Psoas muscle (tissue), 8 donors: ENCODE measurements around the gene SUGP2. TPM values are rescaled to one million over a fixed set of nuclear protein-coding genes. Genes with fewer than 3 reads are reported as not detected.
A peak's percentile ranks its signal among the peaks of the same experiment; 100 is the strongest.

Experiments used
- ATAC-seq, 4 donors: fragments of 200-7000 bp; cut with Tn5 transposase; one replicate each; pipeline ENCODE4 v1.9.1; 2020; ENCODE audit warnings: moderate library complexity in 3 of 4, mild to moderate bottlenecking in 2 of 4
- DNase-seq, 2 donors: peaks; one replicate each; pipeline ENCODE4 v3.0.0-alpha.2; 2020
- H3K27ac ChIP-seq: fragments of 200-600 bp; one replicate; pipeline ENCODE4 v1.8.0; 2022
- H3K27me3 ChIP-seq, 3 donors: fragments of 200-600 bp in 1 of 3; one replicate each; pipeline versions ENCODE4 v1.6.1 to v1.8.0; 2013 to 2022; ENCODE audit warnings: low read length in 2 of 3, mild to moderate bottlenecking in 2 of 3, moderate library complexity in 1 of 3; ENCODE audit not compliant: insufficient read depth in 3 of 3
- H3K36me3 ChIP-seq, 2 donors: fragments of 200-600 bp in 1 of 2; one replicate each; pipeline versions ENCODE4 v1.6.1 to v1.8.0; 2013 to 2022; ENCODE audit warnings: low read depth in 1 of 2, mild to moderate bottlenecking in 1 of 2, moderate library complexity in 1 of 2; ENCODE audit not compliant: insufficient read depth in 1 of 2
- H3K4me1 ChIP-seq: fragments of 200-600 bp; one replicate; pipeline ENCODE4 v1.8.0; 2022
- H3K4me3 ChIP-seq: fragments of 200-600 bp; one replicate; pipeline ENCODE4 v1.8.0; 2022; ENCODE audit warnings: mild to moderate bottlenecking
- H3K9me3 ChIP-seq: fragments of 200-600 bp; one replicate; pipeline ENCODE4 v1.8.0; 2022
- WGBS, 3 donors: extraction: QIAGEN DNeasy Blood & Tissue Kit; methylation state at CpG; one replicate each; pipeline versions ENCODE4 v1.1.6 to v1.1.7; 2013; 5-methylcytosine and 5-hydroxymethylcytosine counted together
- intact Hi-C, 2 donors: fragments of 100-400 bp; cut with DNase I; formaldehyde crosslinking; loops; one replicate each; pipeline versions ENCODE4 v1.11.0 to v1.14.2; 2022
- polyA plus RNA-seq, 3 donors: library from polyadenylated mRNA; stranded (reverse); fragments of 200-250 nt; gene quantifications; one replicate each; pipeline ENCODE4 v1.2.3, GENCODE V29; 2013
- total RNA-seq, 4 donors: library from RNA; stranded (reverse); fragmentation: NEBNext Ultra II Directional in 2 of 4; extraction: Animal tissue kit (Norgen Biotek cat#: 25700) in 2 of 4; gene quantifications; one replicate each; pipeline versions ENCODE4 v1.2.1 to v1.2.4, GENCODE V29; 2021 to 2023
- TF ChIP-seq, protein P1 (sequence below): fragments of 200-600 bp; IDR thresholded peaks from one replicate; pipeline ENCODE4 v1.8.0; 2022; ENCODE audit warnings: antibody characterized with exemption
- donor health status: healthy with polysubstance abuse.
- donor health status: DM: no; HTN: no; CAD: no; lungs with moderate emphysema.
- donor health status: Bipolar disorder and iron deficiency.
- donor health status: healthy.
- donor health status: DM: yes; HTN: yes; CAD: no.
- donor health status: DM: no; HTN: no; CAD: no.
- donor health status: DM: no; HTN: no; CAD: no.
- donor health status: DM: yes; HTN: yes; CAD: no.

The SUGP2 gene
- total and polyA plus RNA-seq, 7 donors, result 31.8 to 53.3 (median 43.9) TPM

DNA sequence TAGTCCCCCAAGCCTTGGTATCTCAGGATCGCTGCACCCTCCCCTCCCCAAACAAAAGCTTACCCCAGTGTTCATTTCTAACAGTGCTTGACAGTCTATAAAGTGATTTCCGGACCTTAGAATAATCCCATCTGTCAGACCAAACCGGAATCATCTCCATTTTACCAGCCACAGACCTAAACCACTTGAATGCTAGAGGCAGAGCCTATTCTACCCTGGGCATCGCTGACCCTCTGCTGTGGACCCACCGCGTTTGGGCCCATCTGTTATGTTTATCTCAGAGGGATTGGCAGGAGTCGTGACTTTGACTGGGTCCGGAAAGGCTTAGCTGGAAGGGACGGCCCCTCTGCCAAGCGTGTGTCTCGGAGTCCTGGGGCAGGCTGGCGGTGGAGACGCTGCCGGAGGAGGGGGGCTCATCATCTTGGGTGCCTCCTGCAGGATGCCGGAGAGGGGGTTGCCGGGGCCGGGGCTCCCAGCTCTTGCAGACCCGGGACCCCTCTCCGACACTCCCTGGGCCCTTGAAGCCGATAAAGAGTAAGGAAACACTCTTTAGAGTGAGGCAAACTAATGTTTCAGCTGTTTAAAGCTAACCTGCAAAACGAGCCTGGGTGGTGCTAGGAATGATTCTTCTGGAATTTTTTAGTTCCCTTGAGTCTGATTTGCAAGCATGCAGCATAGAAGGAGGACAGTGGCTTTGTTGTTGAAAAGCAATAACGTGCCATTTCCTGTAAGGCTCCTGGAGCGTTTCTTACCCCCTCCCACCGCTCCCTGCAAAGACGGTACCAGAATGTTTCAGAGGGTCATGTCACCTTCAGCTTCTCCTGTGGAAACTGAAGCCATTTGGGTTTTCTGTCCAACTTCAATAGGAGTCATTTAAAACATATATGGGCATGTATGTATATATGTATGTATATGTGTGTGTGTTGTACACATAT is 31.8 kb upstream of the SUGP2 start:
- peaks cover 62% of the 10 kb centered on the region for H3K4me1 ChIP-seq
- peak overlapping the region; percentile 76 for H3K4me3 ChIP-seq
- no peaks in the 10 kb centered on the region for H3K27me3 ChIP-seq
- DNase-seq (no peak), ATAC-seq (no peak)
- no peaks in the 10 kb centered on the region for H3K36me3 ChIP-seq
- whole genome bisulfite sequencing, 3 donors, result 2 to 3% (median 2%) methylated on average over 25 of the region's 25 CpGs
- intact Hi-C loops, result no loop called here
- no peaks in the 10 kb centered on the region for H3K9me3 ChIP-seq
- peak overlapping the region; percentile 78 for H3K27ac ChIP-seq
- TF ChIP-seq, protein P1, sequence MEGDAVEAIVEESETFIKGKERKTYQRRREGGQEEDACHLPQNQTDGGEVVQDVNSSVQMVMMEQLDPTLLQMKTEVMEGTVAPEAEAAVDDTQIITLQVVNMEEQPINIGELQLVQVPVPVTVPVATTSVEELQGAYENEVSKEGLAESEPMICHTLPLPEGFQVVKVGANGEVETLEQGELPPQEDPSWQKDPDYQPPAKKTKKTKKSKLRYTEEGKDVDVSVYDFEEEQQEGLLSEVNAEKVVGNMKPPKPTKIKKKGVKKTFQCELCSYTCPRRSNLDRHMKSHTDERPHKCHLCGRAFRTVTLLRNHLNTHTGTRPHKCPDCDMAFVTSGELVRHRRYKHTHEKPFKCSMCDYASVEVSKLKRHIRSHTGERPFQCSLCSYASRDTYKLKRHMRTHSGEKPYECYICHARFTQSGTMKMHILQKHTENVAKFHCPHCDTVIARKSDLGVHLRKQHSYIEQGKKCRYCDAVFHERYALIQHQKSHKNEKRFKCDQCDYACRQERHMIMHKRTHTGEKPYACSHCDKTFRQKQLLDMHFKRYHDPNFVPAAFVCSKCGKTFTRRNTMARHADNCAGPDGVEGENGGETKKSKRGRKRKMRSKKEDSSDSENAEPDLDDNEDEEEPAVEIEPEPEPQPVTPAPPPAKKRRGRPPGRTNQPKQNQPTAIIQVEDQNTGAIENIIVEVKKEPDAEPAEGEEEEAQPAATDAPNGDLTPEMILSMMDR, result no peak

DNA sequence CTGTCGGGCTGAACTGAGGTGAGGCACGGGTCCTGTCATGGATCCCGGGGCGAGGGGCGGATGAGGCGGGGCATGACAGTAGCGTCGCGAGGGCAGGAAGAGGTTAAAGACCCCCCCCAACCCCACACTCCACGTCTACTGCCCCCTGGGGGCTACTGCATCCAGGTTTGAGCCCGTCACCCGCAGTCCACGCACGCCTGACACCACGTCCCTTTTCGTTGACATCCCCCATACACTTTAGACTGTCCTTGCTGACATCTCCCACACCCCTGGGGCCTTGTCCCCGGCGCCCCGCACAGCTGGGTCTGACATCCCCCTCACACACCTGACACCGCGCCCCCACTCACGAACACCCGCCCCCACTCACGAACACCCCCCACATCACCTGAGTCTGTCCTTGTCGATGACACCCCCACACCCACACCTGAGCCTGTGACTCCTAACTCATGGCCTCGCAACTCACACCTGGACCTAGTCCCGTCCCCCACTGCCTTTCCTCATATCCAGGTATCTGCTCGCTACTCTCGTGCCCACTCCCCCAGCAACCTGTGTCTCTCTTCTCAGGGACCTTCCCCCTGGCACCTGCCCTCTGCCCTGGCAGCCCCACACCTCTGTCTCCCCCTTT is 30.9 kb upstream of the SUGP2 start:
- Histone ChIP-seq H3K4me3 (peak overlapping the region; percentile 76), H3K27me3 (no peaks in the 10 kb centered on the region), H3K9me3 (no peaks in the 10 kb centered on the region), H3K36me3 (no peaks in the 10 kb centered on the region), H3K27ac (peak overlapping the region; percentile 78), H3K4me1 (peaks cover 64% of the 10 kb centered on the region)
- 1 to 5% (median 2%) methylated on average over 22 to 29 of the region's 29 CpGs for WGBS, 3 donors
- DNase-seq (no peak), ATAC-seq (no peak)
- intact Hi-C loops, result no loop called here
- TF ChIP-seq, protein P1, result no peak

DNA sequence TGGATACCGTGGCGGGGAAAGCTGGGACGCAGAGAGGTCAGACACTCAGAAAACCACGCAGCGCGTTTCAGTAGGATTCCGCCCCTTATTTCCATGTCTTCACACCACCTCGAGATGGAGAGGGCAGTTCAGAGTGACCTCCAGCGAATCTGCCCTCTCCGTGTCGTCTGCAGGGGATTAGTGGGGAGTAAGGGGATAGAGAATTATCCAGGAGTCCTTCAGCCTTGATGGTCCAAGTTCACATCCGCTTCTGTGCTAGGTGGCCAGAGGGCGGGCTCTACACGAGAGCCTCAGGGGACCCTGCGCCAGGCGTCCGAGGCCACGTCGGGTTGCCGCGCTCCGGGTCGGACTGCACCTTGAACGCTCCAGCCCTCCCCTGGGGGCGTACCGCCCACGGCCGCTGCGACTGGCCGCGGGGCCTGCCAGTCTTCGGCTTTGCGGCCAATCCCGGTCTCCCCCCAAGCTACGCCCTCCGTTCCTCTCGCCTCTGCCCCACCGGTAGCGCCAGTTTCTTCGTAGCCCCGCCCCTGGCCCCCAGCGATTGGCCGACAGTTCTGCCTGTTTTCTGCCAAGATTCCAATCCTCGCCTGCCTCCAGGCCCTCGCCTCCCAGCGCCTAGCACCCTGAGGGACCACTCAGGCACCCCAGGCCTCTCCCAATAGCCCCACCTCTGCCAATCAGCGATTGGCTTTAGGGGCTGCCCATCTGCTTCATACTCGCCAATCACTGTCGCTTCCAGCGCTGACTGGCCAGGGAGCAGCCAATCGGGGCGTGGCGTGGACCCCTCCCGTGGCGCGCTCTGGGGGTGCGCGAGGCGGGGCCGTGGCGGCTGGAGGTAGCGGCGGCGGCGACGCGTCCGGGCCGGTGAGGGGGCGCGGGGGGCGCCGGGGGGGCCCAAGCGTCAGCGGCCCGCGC is 30.1 kb upstream of the SUGP2 start, which contains the start of gene SLC25A42:
TSS of gene SLC25A42 (plus strand) at position 812 of the 915 bp plus-strand sequence. CDS start 32,131 bp downstream, outside the sequence.
- peaks cover 61% of the 10 kb centered on the region for H3K4me1 ChIP-seq
- no peaks in the 10 kb centered on the region for H3K36me3 ChIP-seq
- 1 to 4% (median 1%) methylated on average over 54 to 77 of the region's 77 CpGs for WGBS, 3 donors
- H3K9me3 ChIP-seq, result no peaks in the 10 kb centered on the region
- DNase-seq (peak; percentile 100), ATAC-seq (peak; percentile 85 to 89 (median 86))
- intact Hi-C loops, result loop anchor here in 1 of 2 donors (2.0 kb wide), 1 partner anchor 75 kb away; the partner anchor contains the start of gene TMEM161A
- TF ChIP-seq, protein P1, result no peak
- H3K4me3 ChIP-seq, result peak within 1 kb of the TSS; percentile 76
- H3K27me3 ChIP-seq, result no peaks in the 10 kb centered on the region
- H3K27ac ChIP-seq, result peak within 1 kb of the TSS; percentile 78

DNA sequence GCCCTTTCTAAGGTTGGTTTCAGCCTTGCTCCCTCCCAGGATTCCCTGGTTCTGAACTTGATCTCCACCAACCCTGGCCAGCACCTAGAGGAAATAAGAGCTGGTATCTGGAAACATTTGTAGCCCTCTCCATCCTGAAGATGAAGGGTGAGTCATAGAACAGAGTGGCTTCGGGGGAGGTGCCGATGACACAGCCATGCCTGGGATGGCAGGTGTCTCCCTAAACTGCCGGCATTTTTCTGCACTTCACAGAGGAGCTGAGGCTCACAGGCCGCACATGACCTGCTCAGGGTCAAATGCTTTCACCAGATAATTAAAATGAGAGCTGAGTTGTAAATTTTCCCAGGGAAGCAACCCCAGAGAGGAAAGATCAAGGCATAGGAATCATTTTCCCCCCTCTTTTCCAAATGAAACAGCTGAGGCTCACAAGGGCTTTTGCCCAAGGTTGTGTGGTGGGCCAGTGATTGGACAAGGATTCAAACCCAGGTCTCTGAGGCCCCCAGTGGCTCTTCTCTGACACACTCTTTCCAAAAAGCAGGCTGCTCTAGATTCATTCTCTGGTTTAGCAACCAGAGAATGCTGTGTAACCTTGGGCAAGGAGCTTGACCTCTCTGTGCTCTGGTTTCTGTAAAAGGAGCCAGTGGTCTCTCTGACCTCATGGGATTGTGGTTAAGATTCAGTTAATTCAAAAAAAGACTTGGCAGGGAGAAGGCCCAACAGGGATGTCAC is 29.3 kb upstream of the SUGP2 start:
- peak overlapping the region; percentile 76 for H3K4me3 ChIP-seq
- peak overlapping the region; percentile 78 for H3K27ac ChIP-seq
- no peaks in the 10 kb centered on the region for H3K9me3 ChIP-seq
- intact Hi-C loops, result loop anchor here in 1 of 2 donors (2.0 kb wide), 1 partner anchor 76 kb away; the partner anchor contains the start of gene TMEM161A
- TF ChIP-seq, protein P1, result no peak
- H3K36me3 ChIP-seq, result peaks cover 0 to 4% of the 10 kb centered on the region in 2 donors
- DNase-seq (no peak), ATAC-seq (peak; percentile 40 to 73 (median 48))
- WGBS, 3 donors, result 25 to 34% (median 29%) methylated on average over 4 of the region's 4 CpGs
- H3K4me1 ChIP-seq, result peaks cover 55% of the 10 kb centered on the region
- H3K27me3 ChIP-seq, result no peaks in the 10 kb centered on the region
